Suprapubic skin (tissue), 4 donors: ENCODE results near the gene ADAMTSL2. TPM values are rescaled to one million over a fixed set of nuclear protein-coding genes. Genes with fewer than 3 reads are reported as not detected.

ENCODE experiments used
- DNase-seq, 2 donors: peaks; one replicate each; pipeline ENCODE4 v3.0.0-alpha.2; 2019; ENCODE audit warnings: low spot score in 2 of 2
- H3K27ac ChIP-seq: fragments of 200-600 bp; sonication (generic); one replicate; pipeline ENCODE4 v1.5.1; 2019
- H3K27me3 ChIP-seq: fragments of 200-600 bp; sonication (generic); one replicate; pipeline ENCODE4 v1.5.1; 2019
- H3K36me3 ChIP-seq: fragments of 200-600 bp; sonication (generic); one replicate; pipeline ENCODE4 v1.5.1; 2019
- H3K4me1 ChIP-seq: fragments of 200-600 bp; sonication (generic); one replicate; pipeline ENCODE4 v1.5.1; 2019
- H3K4me3 ChIP-seq: fragments of 200-600 bp; sonication (generic); one replicate; pipeline ENCODE4 v1.5.1; 2019; ENCODE audit warnings: mild to moderate bottlenecking
- H3K9me3 ChIP-seq: fragments of 200-600 bp; sonication (generic); one replicate; pipeline ENCODE4 v1.5.1; 2019
- EP300 ChIP-seq: sonication (generic); formaldehyde crosslinking; IDR thresholded peaks from one replicate; pipeline ENCODE4 v1.6.1; 2017; ENCODE audit warnings: antibody characterized with exemption
- POLR2A ChIP-seq, 2 donors: fragments of 450-650 bp; IDR thresholded peaks; one replicate each; pipeline ENCODE4 v1.6.1; 2017; ENCODE audit warnings: antibody characterized with exemption in 2 of 2, mild to moderate bottlenecking in 2 of 2, moderate library complexity in 2 of 2
- POLR2AphosphoS5 ChIP-seq, 3 donors: sonication (generic); formaldehyde crosslinking; IDR thresholded peaks; one replicate each; pipeline ENCODE4 v1.6.1; 2017; ENCODE audit warnings: antibody characterized with exemption in 3 of 3
- WGBS: methylation state at CpG from one replicate; pipeline ENCODE4 v1.1.5; 2018; 5-methylcytosine and 5-hydroxymethylcytosine counted together
- total RNA-seq, 4 donors: library from RNA; depleted of rRNA; stranded (reverse); fragments of >200 nt; gene quantifications; one replicate each; pipeline ENCODE4 v1.1.0, GENCODE V29; 2016
- TF ChIP-seq, protein P1 (sequence below), 2 donors: fragments of 200-600 bp in 1 of 2; fragments of 450-650 bp in 1 of 2; sonication (generic) in 1 of 2; IDR thresholded peaks; one replicate each; pipeline ENCODE4 v1.5.1; 2016 to 2019; ENCODE audit warnings: antibody characterized with exemption in 2 of 2, mild to moderate bottlenecking in 1 of 2, moderate library complexity in 1 of 2

The ADAMTSL2 gene
- total RNA-seq, 4 donors from 2014 or later: 0.16 to 0.85 (median 0.46) TPM

DNA sequence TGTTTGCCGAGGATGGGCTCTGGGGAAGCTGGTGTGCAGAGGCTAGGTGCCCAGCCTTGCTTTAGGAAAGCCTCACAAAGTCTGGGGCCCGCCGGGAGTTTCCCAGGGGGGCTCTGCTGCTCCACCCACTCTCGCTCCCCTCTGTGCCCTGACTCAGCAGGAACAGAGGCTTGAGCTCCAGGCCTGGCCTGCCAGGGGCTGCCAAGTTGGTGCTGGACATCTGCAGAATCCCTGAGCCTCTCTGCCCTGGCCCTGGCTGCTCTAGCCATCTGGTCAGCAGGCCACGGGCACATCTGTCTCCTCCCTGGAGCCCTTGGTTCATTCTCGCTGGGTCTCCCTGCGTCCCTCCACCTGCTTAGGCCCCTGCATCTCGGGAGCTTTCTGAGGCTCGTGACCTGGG, 647 bp upstream of the ADAMTSL2 start:
- 10% methylated on average over 2 of the region's 9 CpGs for WGBS
- Histone ChIP-seq H3K4me1 (peaks cover 23% of the 10 kb centered on the region), H3K36me3 (no peaks in the 10 kb centered on the region), H3K27me3 (peaks cover 71% of the 10 kb centered on the region), H3K4me3 (peak overlapping the region; percentile 32), H3K9me3 (no peaks in the 10 kb centered on the region), H3K27ac (no peak overlapping the region)
- no peak for DNase-seq
- no peak for TF ChIP-seq POLR2A (IDR thresholded peaks at IDR 0.05)
- TF ChIP-seq, protein P1, sequence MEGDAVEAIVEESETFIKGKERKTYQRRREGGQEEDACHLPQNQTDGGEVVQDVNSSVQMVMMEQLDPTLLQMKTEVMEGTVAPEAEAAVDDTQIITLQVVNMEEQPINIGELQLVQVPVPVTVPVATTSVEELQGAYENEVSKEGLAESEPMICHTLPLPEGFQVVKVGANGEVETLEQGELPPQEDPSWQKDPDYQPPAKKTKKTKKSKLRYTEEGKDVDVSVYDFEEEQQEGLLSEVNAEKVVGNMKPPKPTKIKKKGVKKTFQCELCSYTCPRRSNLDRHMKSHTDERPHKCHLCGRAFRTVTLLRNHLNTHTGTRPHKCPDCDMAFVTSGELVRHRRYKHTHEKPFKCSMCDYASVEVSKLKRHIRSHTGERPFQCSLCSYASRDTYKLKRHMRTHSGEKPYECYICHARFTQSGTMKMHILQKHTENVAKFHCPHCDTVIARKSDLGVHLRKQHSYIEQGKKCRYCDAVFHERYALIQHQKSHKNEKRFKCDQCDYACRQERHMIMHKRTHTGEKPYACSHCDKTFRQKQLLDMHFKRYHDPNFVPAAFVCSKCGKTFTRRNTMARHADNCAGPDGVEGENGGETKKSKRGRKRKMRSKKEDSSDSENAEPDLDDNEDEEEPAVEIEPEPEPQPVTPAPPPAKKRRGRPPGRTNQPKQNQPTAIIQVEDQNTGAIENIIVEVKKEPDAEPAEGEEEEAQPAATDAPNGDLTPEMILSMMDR (IDR thresholded peaks at IDR 0.05): no peak
- no peak for TF ChIP-seq POLR2AphosphoS5 (IDR thresholded peaks at IDR 0.05)
- TF ChIP-seq EP300: no peak

DNA sequence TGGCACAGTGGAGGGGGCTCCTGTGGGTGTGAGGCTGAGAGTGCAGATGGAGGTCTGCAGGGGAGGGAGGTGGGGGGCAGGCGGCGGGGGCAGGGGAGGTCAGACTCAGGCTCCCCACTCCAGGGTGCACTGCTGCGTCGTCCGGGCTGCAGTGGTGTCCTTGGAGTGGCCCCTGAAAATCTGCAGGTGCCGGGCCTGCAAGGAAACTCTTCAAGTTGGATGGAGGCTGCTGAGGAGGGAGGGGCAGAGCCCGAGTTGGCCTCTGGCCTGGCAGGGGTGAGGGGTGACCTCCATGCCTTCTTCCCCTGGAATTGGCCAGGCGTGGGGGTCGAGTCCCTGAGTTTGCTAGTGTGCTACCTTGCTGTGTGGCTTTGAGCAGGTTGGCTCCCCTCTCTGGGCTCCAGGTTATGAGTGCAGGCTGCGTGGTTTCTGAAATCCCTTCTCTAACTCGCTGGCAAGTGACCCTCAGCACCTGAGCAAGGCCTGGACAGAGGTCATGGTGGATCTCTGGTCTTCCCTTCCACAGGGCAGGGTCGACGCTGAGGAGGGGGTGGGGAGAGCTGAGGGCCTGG, 888 bp downstream of the ADAMTSL2 start:
- no peak for TF ChIP-seq POLR2AphosphoS5 (IDR thresholded peaks at IDR 0.05)
- TF ChIP-seq, protein P1 (IDR thresholded peaks at IDR 0.05): no peak
- WGBS: 68% methylated on average over 5 of the region's 13 CpGs
- H3K36me3 ChIP-seq: no peaks in the 10 kb centered on the region
- H3K27ac ChIP-seq: no peak overlapping the region
- H3K27me3 ChIP-seq: peaks cover 56% of the 10 kb centered on the region
- no peak for DNase-seq
- peaks cover 38% of the 10 kb centered on the region for H3K4me1 ChIP-seq
- H3K4me3 ChIP-seq: peak overlapping the region; percentile 32
- H3K9me3 ChIP-seq: no peaks in the 10 kb centered on the region

DNA sequence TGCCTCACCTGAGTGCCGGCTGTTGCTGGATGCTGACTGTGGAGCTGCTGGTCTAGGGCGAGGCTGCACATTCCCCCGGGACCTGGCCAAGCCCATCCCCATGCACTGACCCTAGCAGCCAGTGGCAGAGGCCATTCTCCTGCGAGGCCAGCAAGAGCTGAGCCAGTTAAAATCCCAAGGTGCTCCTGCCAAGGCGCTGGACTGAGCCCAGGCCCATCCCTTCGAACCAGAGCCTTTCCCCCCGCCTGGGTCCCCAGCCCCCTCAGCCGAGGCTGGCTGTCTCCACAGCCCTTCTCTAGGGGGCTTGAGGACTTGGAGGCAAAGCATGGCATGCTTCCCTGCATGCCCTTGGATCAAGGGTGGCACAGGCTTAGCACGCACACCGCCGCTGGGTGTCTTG, 1.6 kb downstream of the ADAMTSL2 start:
- Histone ChIP-seq H3K4me3 (no peak overlapping the region), H3K36me3 (no peaks in the 10 kb centered on the region), H3K4me1 (peaks cover 38% of the 10 kb centered on the region), H3K27me3 (peaks cover 49% of the 10 kb centered on the region), H3K9me3 (no peaks in the 10 kb centered on the region), H3K27ac (no peak overlapping the region)
- DNase-seq: no peak
- 80% methylated on average over 7 of the region's 11 CpGs for WGBS
- TF ChIP-seq, protein P1 (IDR thresholded peaks at IDR 0.05): no peak
- TF ChIP-seq POLR2A (IDR thresholded peaks at IDR 0.05) (no peak), POLR2AphosphoS5 (IDR thresholded peaks at IDR 0.05) (no peak), EP300 (no peak)

DNA sequence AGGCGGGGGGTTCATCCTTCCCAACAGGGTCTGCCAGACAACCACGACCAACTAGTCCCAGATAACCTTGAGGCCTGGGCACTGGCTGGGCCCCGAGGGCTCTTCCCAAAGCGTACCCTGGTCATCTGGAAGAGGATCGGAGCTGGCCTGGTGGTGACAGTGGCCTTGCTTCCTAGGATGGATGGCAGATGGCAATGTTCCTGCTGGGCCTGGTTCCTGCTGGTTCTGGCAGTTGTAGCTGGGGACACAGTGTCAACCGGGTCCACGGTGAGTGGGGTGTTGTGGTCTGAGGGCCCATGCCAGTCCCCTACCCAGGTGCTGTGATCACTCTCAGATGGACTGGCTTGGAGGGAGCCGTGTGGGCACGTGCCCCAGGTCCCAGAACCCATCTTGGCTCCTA, 2.0 kb downstream of the ADAMTSL2 start:
- Histone ChIP-seq H3K4me1 (peaks cover 38% of the 10 kb centered on the region), H3K27ac (no peak overlapping the region), H3K9me3 (no peaks in the 10 kb centered on the region), H3K4me3 (no peak overlapping the region), H3K36me3 (no peaks in the 10 kb centered on the region), H3K27me3 (peaks cover 44% of the 10 kb centered on the region)
- WGBS: 93% methylated on average over 3 of the region's 9 CpGs
- TF ChIP-seq EP300: no peak
- TF ChIP-seq, protein P1 (IDR thresholded peaks at IDR 0.05): no peak
- TF ChIP-seq POLR2AphosphoS5 (IDR thresholded peaks at IDR 0.05): no peak
- no peak for TF ChIP-seq POLR2A (IDR thresholded peaks at IDR 0.05)
- DNase-seq: no peak

DNA sequence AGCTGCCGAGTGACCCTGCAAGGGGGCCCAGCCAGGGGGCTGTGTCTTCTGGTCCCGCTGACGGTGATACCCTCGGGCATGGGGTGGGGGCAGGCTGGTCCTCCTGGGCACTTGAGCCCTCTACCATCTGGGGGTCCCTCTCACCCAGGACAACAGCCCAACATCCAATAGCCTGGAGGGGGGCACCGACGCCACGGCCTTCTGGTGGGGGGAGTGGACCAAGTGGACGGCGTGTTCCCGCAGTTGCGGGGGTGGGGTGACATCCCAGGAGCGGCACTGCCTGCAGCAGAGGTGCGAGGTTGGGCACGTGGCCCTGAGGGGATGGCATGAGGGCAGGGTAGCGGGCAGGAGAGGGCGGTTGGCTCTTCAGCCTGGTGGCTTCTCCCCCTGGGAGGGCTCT, 2.8 kb downstream of the ADAMTSL2 start:
- no peak for DNase-seq
- peaks cover 37% of the 10 kb centered on the region for H3K27me3 ChIP-seq
- H3K4me1 ChIP-seq: peaks cover 38% of the 10 kb centered on the region
- no peak overlapping the region for H3K4me3 ChIP-seq
- TF ChIP-seq POLR2A (IDR thresholded peaks at IDR 0.05) (no peak), POLR2AphosphoS5 (IDR thresholded peaks at IDR 0.05) (no peak), EP300 (no peak)
- TF ChIP-seq, protein P1 (IDR thresholded peaks at IDR 0.05): no peak
- no peak overlapping the region for H3K27ac ChIP-seq
- WGBS: 97% methylated on average over 9 of the region's 16 CpGs
- H3K9me3 ChIP-seq: no peaks in the 10 kb centered on the region
- H3K36me3 ChIP-seq: no peaks in the 10 kb centered on the region
